GM23338 (cell line): ENCODE results near the gene AKR1C1. TPM values are rescaled to one million over a fixed set of nuclear protein-coding genes. Genes with fewer than 3 reads are reported as not detected.
"Not testable (repeated sequence)": the region's sequence is repeated elsewhere in the genome, so short reads cannot be mapped to it uniquely, and the experiment has no call there.

Source experiments
- ATAC-seq: fragments of 200-7000 bp; cut with Tn5 transposase; 3 replicates; pipeline ENCODE4 v1.9.1; 2020
- DNase-seq: peaks from one replicate; pipeline ENCODE4 v3.0.0-alpha.2; 2015; ENCODE audit warnings: low spot score
- H2AFZ ChIP-seq: fragments of 200-600 bp; sonication (generic); 2 replicates; pipeline ENCODE4 v1.8.0; 2016; ENCODE audit warnings: antibody characterized with exemption, mild to moderate bottlenecking, moderate library complexity
- H3F3A ChIP-seq: fragments of 200-600 bp; sonication (generic); replicated peaks from 2 replicates; pipeline ENCODE4 v1.8.0; 2017; ENCODE audit warnings: antibody characterized with exemption, mixed run types, low read depth
- H3K27ac ChIP-seq: fragments of 200-600 bp; sonication (generic); 2 replicates; pipeline ENCODE4 v1.6.1; 2016; ENCODE audit warnings: low read depth
- H3K27me3 ChIP-seq: fragments of 200-600 bp; sonication (generic); 2 replicates; pipeline ENCODE4 v1.8.0; 2016; ENCODE audit warnings: mild to moderate bottlenecking, mixed run types, moderate library complexity; ENCODE audit not compliant: insufficient read depth
- H3K36me3 ChIP-seq: fragments of 200-600 bp; sonication (generic); 2 replicates; pipeline ENCODE4 v1.8.0; 2016; ENCODE audit warnings: mild to moderate bottlenecking; ENCODE audit not compliant: insufficient read depth
- H3K4me1 ChIP-seq: fragments of 200-600 bp; sonication (generic); 2 replicates; pipeline ENCODE4 v1.8.0; 2016; ENCODE audit warnings: mild to moderate bottlenecking, moderate library complexity; ENCODE audit not compliant: insufficient read depth
- H3K4me2 ChIP-seq: fragments of 200-600 bp; sonication (generic); 2 replicates; pipeline ENCODE4 v1.7.1; 2017; ENCODE audit warnings: mixed run types
- H3K4me3 ChIP-seq: fragments of 200-600 bp; sonication (generic); 2 replicates; pipeline ENCODE4 v1.6.1; 2016; ENCODE audit warnings: mixed run types
- H3K79me2 ChIP-seq: fragments of 200-600 bp; sonication (generic); replicated peaks from 2 replicates; pipeline ENCODE4 v1.8.0; 2017; ENCODE audit warnings: mild to moderate bottlenecking; ENCODE audit not compliant: insufficient read depth
- H3K9me2 ChIP-seq: fragments of 200-600 bp; sonication (generic); 2 replicates; pipeline ENCODE4 v1.8.0; 2017; ENCODE audit not compliant: insufficient read depth
- H4K20me1 ChIP-seq: fragments of 200-600 bp; sonication (generic); replicated peaks from 2 replicates; pipeline ENCODE4 v1.8.0; 2017; ENCODE audit warnings: mild to moderate bottlenecking; ENCODE audit not compliant: insufficient read depth
- H3K27ac Mint-ChIP-seq: 2 replicates; pipeline ENCODE4 v1.8.0; 2020; ENCODE audit warnings: inconsistent platforms, mild to moderate bottlenecking, moderate library complexity, mixed read lengths
- H3K27me3 Mint-ChIP-seq: 3 replicates; pipeline ENCODE4 v1.8.0; 2022; ENCODE audit warnings: low read depth, mild to moderate bottlenecking, moderate library complexity, mixed read lengths, inconsistent platforms; ENCODE audit not compliant: insufficient read depth, poor library complexity
- H3K36me3 Mint-ChIP-seq: 3 replicates; pipeline ENCODE4 v1.8.0; 2021; ENCODE audit warnings: low read depth, mild to moderate bottlenecking, inconsistent platforms, moderate library complexity, mixed read lengths
- H3K4me1 Mint-ChIP-seq: 3 replicates; pipeline ENCODE4 v1.8.0; 2020; ENCODE audit warnings: mild to moderate bottlenecking, inconsistent platforms, mixed read lengths
- H3K4me3 Mint-ChIP-seq: 3 replicates; pipeline ENCODE4 v1.8.0; 2021; ENCODE audit warnings: moderate library complexity, mild to moderate bottlenecking, inconsistent platforms, mixed read lengths
- H3K9me3 Mint-ChIP-seq: 3 replicates; pipeline ENCODE4 v1.8.0; 2020; ENCODE audit warnings: moderate library complexity, mild to moderate bottlenecking, inconsistent platforms, mixed read lengths
- CREB1 ChIP-seq: fragments of 250-450 bp; sonication (Bioruptor Pico); IDR thresholded peaks from 2 replicates; pipeline ENCODE4 v1.5.0; 2020; ENCODE audit warnings: low read depth, mild to moderate bottlenecking, moderate library complexity
- CTCF ChIP-seq, 2 experiments: fragments of 200-600 bp in 1 of 2; sonication (generic) in 1 of 2; conservative IDR thresholded peaks; 2 replicates each; pipeline versions ENCODE4 v1.5.1 to v1.6.1; 2016 to 2017; ENCODE audit warnings: antibody characterized with exemption in 2 of 2, low read depth in 2 of 2, mild to moderate bottlenecking in 2 of 2, moderate library complexity in 1 of 2
- EZH2phosphoT487 ChIP-seq: fragments of 200-600 bp; sonication (generic); IDR thresholded peaks from one replicate; pipeline ENCODE4 v1.8.1; 2018; ENCODE audit warnings: antibody characterized with exemption; ENCODE audit not compliant: unreplicated experiment
- JUNB ChIP-seq: IDR thresholded peaks from one replicate; pipeline ENCODE4 v1.6.1; 2016; ENCODE audit warnings: antibody characterized with exemption; ENCODE audit not compliant: unreplicated experiment
- NANOG ChIP-seq: IDR thresholded peaks from 2 replicates; pipeline ENCODE4 v1.6.1; 2016; ENCODE audit warnings: antibody characterized with exemption, borderline replicate concordance
- POLR2AphosphoS5 ChIP-seq: IDR thresholded peaks from 2 replicates; pipeline ENCODE4 v1.6.1; 2016; ENCODE audit warnings: antibody characterized with exemption, low read depth
- REST ChIP-seq: IDR thresholded peaks from one replicate; pipeline ENCODE4 v1.6.1; 2018; ENCODE audit warnings: antibody characterized with exemption; ENCODE audit not compliant: unreplicated experiment
- STAT1 ChIP-seq: IDR thresholded peaks from one replicate; pipeline ENCODE4 v1.6.1; 2016; ENCODE audit warnings: antibody characterized with exemption; ENCODE audit not compliant: unreplicated experiment
- ZNF114 ChIP-seq: fragments of 250-450 bp; sonication (Bioruptor Pico); IDR thresholded peaks from 2 replicates; pipeline ENCODE4 v1.5.0; 2020; ENCODE audit warnings: mild to moderate bottlenecking, moderate library complexity
- ZNF331 ChIP-seq: fragments of 250-450 bp; sonication (Bioruptor Pico); IDR thresholded peaks from 2 replicates; pipeline ENCODE4 v1.5.0; 2020; ENCODE audit warnings: low read depth, mild to moderate bottlenecking, moderate library complexity
- ZNF462 ChIP-seq: fragments of 250-450 bp; sonication (Bioruptor Pico); IDR thresholded peaks from 2 replicates; pipeline ENCODE4 v1.5.0; 2020; ENCODE audit warnings: mild to moderate bottlenecking, moderate library complexity
- polyA plus RNA-seq: library from polyadenylated mRNA; unstranded; fragments of >200 nt; fragmentation: Nextera tagmentation; extraction: Ambion mirVana; gene quantifications from 2 replicates; pipeline ENCODE4 v1.2.1, GENCODE V29; 2016
- total RNA-seq: library from RNA; depleted of rRNA; stranded (reverse); fragments of >200 nt; shearing (Covaris generic); gene quantifications from 2 replicates; pipeline ENCODE4 v1.2.3, GENCODE V29; 2014

Gene AKR1C1
- total and polyA plus RNA-seq, 2 experiments from 2014 or later: 2.6 to 5.1 TPM

GRCh38 chr10:4939224-4940072 lies 23.8 kb upstream of the AKR1C1 start:
- H3K27ac Mint-ChIP-seq: no peak overlapping the region
- Histone ChIP-seq H2AFZ (no peak overlapping the region), H3K36me3 (no peaks in the 10 kb centered on the region), H3F3A (no peaks in the 10 kb centered on the region), H3K27ac (no peak overlapping the region), H3K9me2 (peaks cover 4% of the 10 kb centered on the region; the same call in 1 of the 2 replicates), H3K4me2 (no peak overlapping the region), H4K20me1 (no peaks in the 10 kb centered on the region), H3K79me2 (no peaks in the 10 kb centered on the region), H3K27me3 (no peaks in the 10 kb centered on the region), H3K4me3 (no peak overlapping the region), H3K4me1 (peaks cover 9% of the 10 kb centered on the region)
- DNase-seq: no peak
- TF ChIP-seq STAT1 (no peak), NANOG (no peak), EZH2phosphoT487 (no peak), ZNF331 (no peak), POLR2AphosphoS5 (no peak), ZNF114 (no peak), JUNB (no peak), ZNF462 (CRISPR knock-in tag) (no peak), CREB1 (no peak), CTCF (conservative IDR thresholded peaks at IDR 0.05; ENCODE audit: low read depth in 2 of 2) (no peak), REST (no peak)
- H3K9me3 Mint-ChIP-seq: peaks cover 13% of the 10 kb centered on the region
- no peak overlapping the region for H3K4me3 Mint-ChIP-seq
- no peak for ATAC-seq
- peaks cover 4% of the 10 kb centered on the region; the same call in 2 of the 3 replicates for H3K36me3 Mint-ChIP-seq
- H3K27me3 Mint-ChIP-seq: peaks cover 3% of the 10 kb centered on the region
- H3K4me1 Mint-ChIP-seq: peaks cover 12% of the 10 kb centered on the region

- H3K4me3 Mint-ChIP-seq, H3K79me2 ChIP-seq, H3K4me2 ChIP-seq, H3K36me3 ChIP-seq, H3K9me2 ChIP-seq, H3K4me3 ChIP-seq, H2AFZ ChIP-seq, H3K36me3 Mint-ChIP-seq, ATAC-seq, H3K27me3 ChIP-seq, H3K27me3 Mint-ChIP-seq, H3F3A ChIP-seq, H3K27ac Mint-ChIP-seq, H3K27ac ChIP-seq, H4K20me1 ChIP-seq, DNase-seq: not testable (repeated sequence)
- peaks cover 13% of the 10 kb centered on the region for H3K4me1 ChIP-seq
- Mint-ChIP-seq H3K9me3 (peaks cover 13% of the 10 kb centered on the region), H3K4me1 (peaks cover 18% of the 10 kb centered on the region)
These were observed 23.2 kb upstream of the AKR1C1 start for GRCh38 chr10:4940073-4940428.
